Endothelial cell of umbilical vein (primary cell): ENCODE data around the gene SIRT2. TPM values are rescaled to one million over a fixed set of nuclear protein-coding genes. Genes with fewer than 3 reads are reported as not detected.

Experiments
- BruUV-seq: library from RNA; stranded (reverse); fragments of 400-500 nt; replicated peaks from 2 replicates; lab custom pipeline; 2021; lab: Mats Ljungman, UMichigan
- CTCF ChIA-PET: fragments of 300-600, 350-600 bp; sonication (Branson Sonifier 250); formaldehyde crosslinking; loops from one replicate; lab custom pipeline; 2021; ENCODE audit warnings: antibody characterized with exemption, inconsistent platforms; lab: Charles Lee
- POLR2A ChIA-PET: fragments of 300-600, 350-600 bp; sonication (Branson Sonifier 250); formaldehyde crosslinking; loops from one replicate; lab custom pipeline; 2021; ENCODE audit warnings: antibody characterized with exemption, inconsistent platforms; lab: Charles Lee
- DNase-seq: peaks from one replicate; pipeline ENCODE4 v3.0.0-alpha.2; 2011; ENCODE audit warnings: low read depth, low spot score
- FAIRE-seq: peaks from 2 replicates; lab custom pipeline; 2011; peaks lifted over from hg19 to GRCh38; lab: Jason Lieb, UNC
- H2AFZ ChIP-seq: 2 replicates; pipeline ENCODE4 v1.6.0; 2012; ENCODE audit warnings: low read depth, low read length, control low read depth, inconsistent platforms
- H3K27ac ChIP-seq: 2 replicates; pipeline ENCODE4 v1.5.1; 2011; ENCODE audit warnings: low read depth, mild to moderate bottlenecking, control low read depth, low read length, moderate library complexity; ENCODE audit not compliant: insufficient read depth
- H3K27me3 ChIP-seq, 2 experiments: 2 replicates each; pipeline versions ENCODE4 v1.6.0 to v1.6.1; 2011; ENCODE audit warnings: low read length in 2 of 2, mixed read lengths in 1 of 2; ENCODE audit not compliant: control insufficient read depth in 2 of 2, insufficient read depth in 2 of 2
- H3K36me3 ChIP-seq, 2 experiments: 2 replicates in 1 of 2; 3 replicates in 1 of 2; pipeline ENCODE4 v1.5.1; 2011; ENCODE audit warnings: low read length in 2 of 2, mild to moderate bottlenecking in 1 of 2, moderate library complexity in 1 of 2; ENCODE audit not compliant: control insufficient read depth in 2 of 2, insufficient read depth in 2 of 2; ENCODE audit errors: extremely low read depth in 1 of 2
- H3K4me1 ChIP-seq: 3 replicates; pipeline ENCODE4 v1.5.1; 2011; ENCODE audit warnings: mild to moderate bottlenecking, low read length; ENCODE audit not compliant: control insufficient read depth, insufficient read depth; ENCODE audit errors: extremely low read depth
- H3K4me2 ChIP-seq: 2 replicates; pipeline ENCODE4 v1.6.1; 2011; ENCODE audit warnings: low read length, control low read depth, mixed read lengths; ENCODE audit not compliant: insufficient read depth
- H3K4me3 ChIP-seq, 3 experiments: fragments of 200-600 bp in 1 of 3; sonication (generic), shearing (Covaris generic) in 1 of 3; replicated peaks in 1 of 3; 2 replicates each; pipeline ENCODE4 v1.5.1; 2011 to 2016; ENCODE audit warnings: control low read depth in 3 of 3, low read length in 3 of 3, mild to moderate bottlenecking in 2 of 3, inconsistent platforms in 1 of 3, low read depth in 1 of 3, moderate library complexity in 1 of 3; ENCODE audit not compliant: insufficient read depth in 1 of 3
- H3K79me2 ChIP-seq: 2 replicates; pipeline ENCODE4 v1.6.0; 2012; ENCODE audit warnings: low read length, inconsistent platforms; ENCODE audit not compliant: control insufficient read depth, insufficient read depth
- H3K9ac ChIP-seq: replicated peaks from 2 replicates; pipeline ENCODE3; 2011; ENCODE audit warnings: low read length, control low read depth; ENCODE audit not compliant: insufficient read depth; ENCODE audit errors: extremely low read depth
- H3K9me1 ChIP-seq: replicated peaks from 3 replicates; pipeline ENCODE4 v1.6.0; 2011; ENCODE audit warnings: mild to moderate bottlenecking, low read length; ENCODE audit not compliant: control insufficient read depth, insufficient read depth; ENCODE audit errors: extremely low read depth
- H3K9me3 ChIP-seq: replicated peaks from 2 replicates; pipeline ENCODE4 v1.5.1; 2012; ENCODE audit warnings: low read length, inconsistent platforms; ENCODE audit not compliant: control insufficient read depth, insufficient read depth
- H4K20me1 ChIP-seq: replicated peaks from 2 replicates; pipeline ENCODE3; 2011; ENCODE audit warnings: mild to moderate bottlenecking, low read length; ENCODE audit not compliant: control insufficient read depth, insufficient read depth; ENCODE audit errors: extremely low read depth
- CTCF ChIP-seq, 2 donors: IDR thresholded peaks; 1 replicate in 1 of 2; 2 replicates in 1 of 2; pipeline ENCODE4 v1.5.1; 2011; ENCODE audit warnings: low read length in 2 of 2, mild to moderate bottlenecking in 2 of 2, moderate library complexity in 2 of 2, control low read depth in 1 of 2, inconsistent platforms in 1 of 2, low read depth in 1 of 2; ENCODE audit not compliant: insufficient read depth in 1 of 2; ENCODE audit errors: extremely low read depth in 1 of 2
- MYC ChIP-seq: IDR thresholded peaks from one replicate; pipeline ENCODE4 v1.6.1; 2011; ENCODE audit warnings: mild to moderate bottlenecking, low read depth, low read length
- POLR2A ChIP-seq: IDR thresholded peaks from 2 replicates; pipeline ENCODE4 v1.6.1; 2012; ENCODE audit warnings: low read depth, mild to moderate bottlenecking, control low read depth, low read length
- POLR2AphosphoS5 ChIP-seq: IDR thresholded peaks from 2 replicates; pipeline ENCODE4 v1.6.1; 2012; ENCODE audit warnings: low read depth, mild to moderate bottlenecking, control low read depth, low read length, moderate library complexity; ENCODE audit not compliant: insufficient read depth
- dilution Hi-C: fragments of 300-500 bp; cut with MboI; formaldehyde crosslinking; loops from one replicate; pipeline ENCODE4 v1.15.0; 2019; ENCODE audit warnings: low sequenced_read_pairs; ENCODE audit not compliant: extremely low pct_ligation_motif_present
- intact Hi-C: fragments of 100-400 bp; cut with micrococcal nuclease; formaldehyde crosslinking; loops from one replicate; pipeline ENCODE4 v1.10.0; 2022
- polyA plus RNA-seq, 4 experiments: library from polyadenylated mRNA; depleted of rRNA in 3 of 4; stranded (reverse) in 3 of 4; unstranded in 1 of 4; fragments of >200 nt; gene quantifications; 2 replicates each; pipeline versions ENCODE4 v1.2.1 to v1.2.3, GENCODE V29; 2011 to 2012; ENCODE audit warnings: missing spikeins in 1 of 4
- total RNA-seq: library from RNA; stranded (reverse); gene quantifications from 2 replicates; pipeline ENCODE4 v1.2.3, GENCODE V29; 2021

Gene SIRT2
- total and polyA plus RNA-seq, 2 donors (not counting 3 experiments of a cell fraction or from before 2014, with no cell fraction given), result 47.6 to 72.5 TPM

- dilution Hi-C loops, result no loop called here
- ChIA-PET CTCF (interaction anchor here (1.2 kb wide), 1 partner anchor 67 kb away, joined by 5 read pairs; no protein-coding TSS in a partner anchor), POLR2A (interaction anchor here (1.3 kb wide), 1 partner anchor 13 kb away, joined by 3 read pairs; no protein-coding TSS in a partner anchor)
- peaks cover 4% of the 10 kb centered on the region for H3K79me2 ChIP-seq
- no peaks in the 10 kb centered on the region for H3K27me3 ChIP-seq
- H3K9me3 ChIP-seq, result no peaks in the 10 kb centered on the region
- H2AFZ ChIP-seq, result no peak overlapping the region
- no peak overlapping the region for H3K27ac ChIP-seq
- FAIRE-seq, result no peak
- TSS peak; percentile 20 for BruUV-seq
- peaks cover 33 to 49% of the 10 kb centered on the region in 2 experiments for H3K36me3 ChIP-seq
- intact Hi-C loops, result no loop called here
- no peak for DNase-seq
- H3K4me1 ChIP-seq, result peaks cover 7% of the 10 kb centered on the region
- TF ChIP-seq POLR2A (no peak), MYC (no peak), CTCF (IDR thresholded peaks at IDR 0.05; ENCODE audit: extremely low read depth in 1 of 2, insufficient read depth in 1 of 2, low read depth in 1 of 2, low read length in 2 of 2) (no peak)
- H3K4me2 ChIP-seq, result no peak overlapping the region
- no peaks in the 10 kb centered on the region for H3K9me1 ChIP-seq
- no peak overlapping the region for H3K4me3 ChIP-seq
- H4K20me1 ChIP-seq, result no peaks in the 10 kb centered on the region
- H3K9ac ChIP-seq, result no peak overlapping the region
Observed at GRCh38 chr19:38836159-38836982, 63.0 kb downstream of the SIRT2 start.

- FAIRE-seq, result no peak
- H3K4me1 ChIP-seq, result peaks cover 13% of the 10 kb centered on the region
Observed at GRCh38 chr19:38834590-38834989, 64.8 kb downstream of the SIRT2 start.

More at GRCh38 chr19:38834590-38834989, 64.8 kb downstream of the SIRT2 start:
- TF ChIP-seq POLR2AphosphoS5 (no peak), POLR2A (peak; percentile 14)
- ChIA-PET POLR2A (interaction anchor here (0.8 to 1.3 kb wide), 2 partner anchors 15 kb away, joined by 3 read pairs; no protein-coding TSS in a partner anchor), CTCF (interaction anchor here (0.9 kb wide), 1 partner anchor 96 kb away, joined by 3 read pairs; the partner anchor contains the start of genes MRPS12 and SARS2)
- Histone ChIP-seq H3K36me3 (peaks cover 27 to 34% of the 10 kb centered on the region in 2 experiments), H3K9me3 (no peaks in the 10 kb centered on the region), H3K4me3 (no peak overlapping the region), H3K9me1 (no peaks in the 10 kb centered on the region), H3K9ac (no peak overlapping the region), H2AFZ (no peak overlapping the region), H3K27ac (no peak overlapping the region), H4K20me1 (no peaks in the 10 kb centered on the region), H3K4me2 (no peak overlapping the region), H3K27me3 (no peaks in the 10 kb centered on the region), H3K79me2 (no peaks in the 10 kb centered on the region)
- dilution Hi-C loops, result no loop called here
- no peak for DNase-seq
- BruUV-seq, result no TSS peak
- intact Hi-C loops, result loop anchor here (5.0 kb wide), 3 partner anchors 42 to 97 kb away; no protein-coding TSS in a partner anchor
